D721Med (cell line): Measurements from ENCODE around the gene COL5A1.

Experiments used
- DNase-seq: peaks from one replicate; pipeline ENCODE4 v3.0.0; 2011; ENCODE audit warnings: low spot score; ENCODE audit not compliant: insufficient read length
- FAIRE-seq: peaks from 2 replicates; lab custom pipeline; 2011; peaks lifted over from hg19 to GRCh38; lab: Jason Lieb, UNC
- TF ChIP-seq, protein P1 (sequence below): IDR thresholded peaks from 2 replicates; pipeline ENCODE4 v1.5.1; 2012; ENCODE audit warnings: mild to moderate bottlenecking, control low read depth; ENCODE audit not compliant: insufficient read depth; ENCODE audit errors: missing control alignments

The COL5A1 gene

DNA sequence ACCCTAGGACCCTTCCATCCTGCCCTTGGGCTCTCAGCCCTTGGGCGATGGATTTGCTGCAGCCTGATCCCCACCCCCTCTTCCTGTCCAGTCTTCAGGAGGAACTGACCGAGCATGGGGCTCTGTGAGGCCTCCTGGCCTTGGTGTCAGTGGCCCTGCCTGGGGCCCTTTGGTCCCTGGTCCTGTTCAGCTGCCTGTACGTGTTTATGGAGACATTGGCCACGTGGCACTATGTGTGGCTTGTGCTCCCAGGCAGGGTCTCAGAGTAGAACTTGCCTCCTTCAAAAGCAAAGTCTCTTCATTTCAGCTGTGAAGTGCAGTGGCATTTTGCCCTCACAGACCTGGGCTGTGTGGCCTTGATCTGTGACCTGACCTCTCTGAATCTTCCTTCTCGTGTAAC, 250.1 kb downstream of the COL5A1 start:
- DNase-seq (no peak), FAIRE-seq (no peak)
- TF ChIP-seq, protein P1, sequence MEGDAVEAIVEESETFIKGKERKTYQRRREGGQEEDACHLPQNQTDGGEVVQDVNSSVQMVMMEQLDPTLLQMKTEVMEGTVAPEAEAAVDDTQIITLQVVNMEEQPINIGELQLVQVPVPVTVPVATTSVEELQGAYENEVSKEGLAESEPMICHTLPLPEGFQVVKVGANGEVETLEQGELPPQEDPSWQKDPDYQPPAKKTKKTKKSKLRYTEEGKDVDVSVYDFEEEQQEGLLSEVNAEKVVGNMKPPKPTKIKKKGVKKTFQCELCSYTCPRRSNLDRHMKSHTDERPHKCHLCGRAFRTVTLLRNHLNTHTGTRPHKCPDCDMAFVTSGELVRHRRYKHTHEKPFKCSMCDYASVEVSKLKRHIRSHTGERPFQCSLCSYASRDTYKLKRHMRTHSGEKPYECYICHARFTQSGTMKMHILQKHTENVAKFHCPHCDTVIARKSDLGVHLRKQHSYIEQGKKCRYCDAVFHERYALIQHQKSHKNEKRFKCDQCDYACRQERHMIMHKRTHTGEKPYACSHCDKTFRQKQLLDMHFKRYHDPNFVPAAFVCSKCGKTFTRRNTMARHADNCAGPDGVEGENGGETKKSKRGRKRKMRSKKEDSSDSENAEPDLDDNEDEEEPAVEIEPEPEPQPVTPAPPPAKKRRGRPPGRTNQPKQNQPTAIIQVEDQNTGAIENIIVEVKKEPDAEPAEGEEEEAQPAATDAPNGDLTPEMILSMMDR, result no peak

DNA sequence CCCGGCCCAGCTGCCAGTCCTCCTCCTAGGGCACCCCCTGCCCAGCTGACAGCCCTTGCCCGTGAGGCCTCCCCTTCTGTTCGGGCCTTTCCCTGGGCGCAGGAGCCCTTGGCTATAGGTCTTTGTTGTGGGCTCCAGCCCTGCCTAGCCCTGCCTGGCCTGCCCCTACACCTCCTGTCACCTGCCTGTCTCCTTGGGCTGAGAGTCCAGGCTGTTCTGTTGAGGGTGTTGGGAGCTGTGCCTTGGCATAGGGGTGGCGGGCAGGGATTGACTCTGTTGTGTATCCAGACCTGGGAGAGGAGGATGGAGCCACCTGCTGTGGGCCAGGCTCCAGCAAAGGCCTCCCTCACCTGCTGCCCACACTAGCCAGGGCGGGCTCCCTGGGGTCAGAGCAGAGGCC, 250.6 kb downstream of the COL5A1 start:
- TF ChIP-seq, protein P1, result no peak
- no peak for FAIRE-seq
- DNase-seq, result no peak

DNA sequence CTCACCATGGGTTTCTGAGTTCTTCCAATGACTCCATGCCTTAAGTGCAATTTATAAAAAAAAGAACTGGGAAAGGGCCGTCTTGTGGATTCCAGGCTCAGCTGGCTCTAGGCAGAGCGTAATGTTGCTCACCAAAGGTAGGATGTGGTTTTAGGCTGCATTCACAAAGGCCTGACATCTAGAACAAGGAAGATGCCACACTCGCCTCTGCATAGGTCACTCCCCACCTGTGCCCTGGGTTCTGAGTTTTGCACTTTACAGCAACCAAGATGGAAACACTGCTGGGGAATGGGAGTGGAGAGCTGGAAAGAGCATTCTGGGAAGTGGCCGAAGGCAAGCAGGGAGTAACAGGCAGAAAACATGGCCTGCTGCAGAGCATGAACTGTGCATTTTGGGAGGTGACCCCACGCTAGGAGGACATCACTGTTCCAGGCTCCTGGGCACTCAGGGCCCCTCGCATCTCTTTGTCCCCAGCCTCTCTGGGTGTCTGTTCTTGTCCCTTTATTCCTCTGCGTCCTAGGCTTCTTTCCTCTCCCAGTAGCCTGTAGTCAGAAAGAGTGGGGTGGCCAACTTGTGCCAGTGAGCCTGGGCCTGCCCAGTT, 251.3 kb downstream of the COL5A1 start:
- DNase-seq (no peak), FAIRE-seq (no peak)
- TF ChIP-seq, protein P1, result no peak
